ENCODE results near the gene CAMK1D.
"Not testable (repeated sequence)": the region's sequence is repeated elsewhere in the genome, so short reads cannot be mapped to it uniquely, and the experiment has no call there.

Gene CAMK1D

GRCh38 chr10:12430406-12430982 is 81.1 kb downstream of the CAMK1D start:
- DNase-seq (ENCODE audit: low read depth in 2 of 2), result no peak

- no peak for DNase-seq (ENCODE audit: low read depth in 2 of 2)
Measured at GRCh38 chr10:12431151-12432101, 82.1 kb downstream of the CAMK1D start.

- DNase-seq (ENCODE audit: low read depth in 2 of 2), result no peak
Measured at GRCh38 chr10:12432402-12433189, 83.2 kb downstream of the CAMK1D start.

- no peak for DNase-seq (ENCODE audit: low read depth in 2 of 2)
Measured at GRCh38 chr10:12434277-12434676, 84.9 kb downstream of the CAMK1D start.

- not testable (repeated sequence) for DNase-seq (ENCODE audit: low read depth in 2 of 2)
Measured at GRCh38 chr10:12434677-12435076, 85.3 kb downstream of the CAMK1D start.

GRCh38 chr10:12435348-12435747 is 86.0 kb downstream of the CAMK1D start:
- DNase-seq (ENCODE audit: low read depth in 2 of 2), result no peak

- no peak for DNase-seq (ENCODE audit: low read depth in 2 of 2)
Measured at GRCh38 chr10:12438919-12439692, 89.8 kb downstream of the CAMK1D start.

- not testable (repeated sequence) for DNase-seq (ENCODE audit: low read depth in 2 of 2)
Measured at GRCh38 chr10:12439767-12440166, 90.4 kb downstream of the CAMK1D start.

GRCh38 chr10:12443026-12443425 is 93.7 kb downstream of the CAMK1D start:
- DNase-seq (ENCODE audit: low read depth in 2 of 2), result no peak

- DNase-seq (ENCODE audit: low read depth in 2 of 2), result no peak
Measured at GRCh38 chr10:12444981-12445700, 95.8 kb downstream of the CAMK1D start.

- DNase-seq (ENCODE audit: low read depth in 2 of 2), result no peak
Measured at GRCh38 chr10:12445701-12446334, 96.5 kb downstream of the CAMK1D start.

GRCh38 chr10:12448340-12448728 is 99.0 kb downstream of the CAMK1D start:
- DNase-seq (ENCODE audit: low read depth in 2 of 2), result no peak

- DNase-seq (ENCODE audit: low read depth in 2 of 2), result peak; percentile 25
Measured at GRCh38 chr10:12448729-12449391, 99.5 kb downstream of the CAMK1D start.

GRCh38 chr10:12455318-12455717 is 106.0 kb downstream of the CAMK1D start:
- no peak for DNase-seq (ENCODE audit: low read depth in 2 of 2)

GRCh38 chr10:12455766-12456165 is 106.4 kb downstream of the CAMK1D start:
- DNase-seq (ENCODE audit: low read depth in 2 of 2), result no peak

GRCh38 chr10:12459340-12459739 is 110.0 kb downstream of the CAMK1D start:
- DNase-seq (ENCODE audit: low read depth in 2 of 2), result no peak

GRCh38 chr10:12459762-12460161 is 110.4 kb downstream of the CAMK1D start:
- DNase-seq (ENCODE audit: low read depth in 2 of 2), result no peak

GRCh38 chr10:12463459-12463838 is 114.1 kb downstream of the CAMK1D start:
- no peak for DNase-seq (ENCODE audit: low read depth in 2 of 2)

- DNase-seq (ENCODE audit: low read depth in 2 of 2), result no peak
Measured at GRCh38 chr10:12465385-12466136, 116.2 kb downstream of the CAMK1D start.
